ENCODE measurements around the gene GINS2. TPM values are rescaled to one million over a fixed set of nuclear protein-coding genes. Genes with fewer than 3 reads are reported as not detected.

GINS2 gene
- total RNA-seq, 1 experiment from 2014 or later = 52.7 TPM

DNA sequence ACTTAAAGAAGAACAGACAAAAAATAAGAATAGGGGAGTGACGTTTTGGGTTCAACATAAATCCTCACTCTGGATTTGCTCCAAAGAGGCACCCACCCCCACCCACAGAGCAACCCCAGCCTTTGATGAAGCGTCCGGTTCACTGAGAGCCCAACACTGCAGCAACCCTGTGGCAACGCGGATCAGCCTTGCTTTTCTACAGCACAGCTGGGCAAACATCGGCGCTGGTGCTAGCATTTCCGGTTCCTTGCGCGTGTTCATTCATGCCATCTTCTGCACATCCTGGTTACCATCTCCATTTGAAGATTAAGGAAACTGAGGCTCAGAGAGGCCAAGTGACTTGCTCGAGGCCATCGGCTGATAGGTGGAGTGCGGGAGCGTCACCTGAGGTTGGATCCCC lies 8.7 kb upstream of the GINS2 start:
- peaks cover 9 to 14% of the 10 kb centered on the region in 2 experiments for H3K4me1 Mint-ChIP-seq
- Histone ChIP-seq H4K91ac (ENCODE audit: insufficient read length, low read depth, low read length) (no peak overlapping the region), H3K9me3 (ENCODE audit: control insufficient read depth, low read depth, low read length) (no peaks in the 10 kb centered on the region), H3K18ac (ENCODE audit: insufficient read length, low read depth, low read length) (no peak overlapping the region), H3K14ac (ENCODE audit: insufficient read depth, low read length) (no peak overlapping the region), H4K20me1 (ENCODE audit: control insufficient read depth, insufficient read depth, insufficient read length) (no peaks in the 10 kb centered on the region), H4K5ac (ENCODE audit: insufficient read length, low read depth, low read length) (no peak overlapping the region), H3K56ac (ENCODE audit: insufficient read length, low read depth, low read length) (no peak overlapping the region), H2AK5ac (ENCODE audit: insufficient read length, low read length) (no peak overlapping the region), H4K8ac (replicated peaks; ENCODE audit: insufficient read length, low read depth, low read length) (no peak overlapping the region), H2BK5ac (ENCODE audit: insufficient read length, low read length) (no peak overlapping the region), H3K27ac (ENCODE audit: insufficient read length, low read depth, low read length) (no peak overlapping the region), H3K23ac (ENCODE audit: insufficient read length, low read depth, low read length) (no peak overlapping the region), H3K79me2 (ENCODE audit: insufficient read depth, low read length) (no peaks in the 10 kb centered on the region), H2BK15ac (ENCODE audit: low read depth, low read length) (no peak overlapping the region), H2BK20ac (ENCODE audit: low read depth, low read length, poor library complexity, severe bottlenecking) (no peak overlapping the region), H3K23me2 (ENCODE audit: insufficient read length, low read depth, low read length, poor library complexity, severe bottlenecking) (peaks cover 4% of the 10 kb centered on the region), H2BK12ac (ENCODE audit: insufficient read length, low read depth, low read length) (no peak overlapping the region), H3K79me1 (ENCODE audit: insufficient read depth, low read depth, low read length, poor library complexity, severe bottlenecking) (no peaks in the 10 kb centered on the region), H3K4ac (ENCODE audit: low read depth, low read length) (no peak overlapping the region), H2AFZ (ENCODE audit: low read length) (no peak overlapping the region), H3K4me1 (ENCODE audit: insufficient read depth, low read length) (peaks cover 3% of the 10 kb centered on the region; the same call in 1 of the 2 replicates), H3K27me3 (ENCODE audit: insufficient read depth, low read length) (no peaks in the 10 kb centered on the region), H3K9ac (ENCODE audit: extremely low read depth, insufficient read length, low read length) (no peak overlapping the region), H2BK120ac (ENCODE audit: low read depth, low read length, poor library complexity, severe bottlenecking) (no peak overlapping the region), H3T11ph (ENCODE audit: low read length) (no peak overlapping the region), H3K4me2 (ENCODE audit: insufficient read depth, insufficient read length, low read length) (no peak overlapping the region)
- no CpG with 5 or more reads among the region's 14 CpGs for WGBS (ENCODE audit: extremely low coverage, insufficient read length, low lambda C conversion rate)
- H3K36me3 Mint-ChIP-seq (ENCODE audit: insufficient read depth in 1 of 3, low read depth in 3 of 3) = no peaks in the 10 kb centered on the region
- TF ChIP-seq, protein P1, sequence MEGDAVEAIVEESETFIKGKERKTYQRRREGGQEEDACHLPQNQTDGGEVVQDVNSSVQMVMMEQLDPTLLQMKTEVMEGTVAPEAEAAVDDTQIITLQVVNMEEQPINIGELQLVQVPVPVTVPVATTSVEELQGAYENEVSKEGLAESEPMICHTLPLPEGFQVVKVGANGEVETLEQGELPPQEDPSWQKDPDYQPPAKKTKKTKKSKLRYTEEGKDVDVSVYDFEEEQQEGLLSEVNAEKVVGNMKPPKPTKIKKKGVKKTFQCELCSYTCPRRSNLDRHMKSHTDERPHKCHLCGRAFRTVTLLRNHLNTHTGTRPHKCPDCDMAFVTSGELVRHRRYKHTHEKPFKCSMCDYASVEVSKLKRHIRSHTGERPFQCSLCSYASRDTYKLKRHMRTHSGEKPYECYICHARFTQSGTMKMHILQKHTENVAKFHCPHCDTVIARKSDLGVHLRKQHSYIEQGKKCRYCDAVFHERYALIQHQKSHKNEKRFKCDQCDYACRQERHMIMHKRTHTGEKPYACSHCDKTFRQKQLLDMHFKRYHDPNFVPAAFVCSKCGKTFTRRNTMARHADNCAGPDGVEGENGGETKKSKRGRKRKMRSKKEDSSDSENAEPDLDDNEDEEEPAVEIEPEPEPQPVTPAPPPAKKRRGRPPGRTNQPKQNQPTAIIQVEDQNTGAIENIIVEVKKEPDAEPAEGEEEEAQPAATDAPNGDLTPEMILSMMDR (conservative IDR thresholded peaks at IDR 0.05) = no peak
- H3K27ac Mint-ChIP-seq = peak overlapping the region in 1 of 3 experiments; percentile 59; a peak in 1 of 7 replicates
- peaks cover 25% of the 10 kb centered on the region for H3K27me3 Mint-ChIP-seq (ENCODE audit: low read depth)
- H3K9me3 Mint-ChIP-seq = no peaks in the 10 kb centered on the region; a peak in 1 of 5 replicates
- DNase-seq = no peak
- no peak overlapping the region for H3K4me3 Mint-ChIP-seq
